HG03066 (cell line): ENCODE data around the gene NSG1.

Source experiments
- ATAC-seq: cut with Tn5 transposase; IDR thresholded peaks from one replicate; pipeline ENCODE4 v1.9.1; 2021; ENCODE audit warnings: low read depth; ENCODE audit not compliant: unreplicated experiment

The NSG1 gene

GRCh38 chr4:4368809-4369580, 17.9 kb upstream of the NSG1 start:
- ATAC-seq: no peak

GRCh38 chr4:4374388-4375098, 12.4 kb upstream of the NSG1 start:
- ATAC-seq: no peak

- ATAC-seq: no peak
Observed at GRCh38 chr4:4376074-4376473, 10.8 kb upstream of the NSG1 start.

- no peak for ATAC-seq
Observed at GRCh38 chr4:4377191-4377590, 9.7 kb upstream of the NSG1 start.

- no peak for ATAC-seq
Observed at GRCh38 chr4:4377732-4378460, 9.0 kb upstream of the NSG1 start.

- no peak for ATAC-seq
Observed at GRCh38 chr4:4379540-4380087, 7.3 kb upstream of the NSG1 start.

GRCh38 chr4:4383085-4383484, 3.8 kb upstream of the NSG1 start:
- ATAC-seq: no peak

GRCh38 chr4:4384837-4385236, 2.1 kb upstream of the NSG1 start:
- ATAC-seq: no peak

GRCh38 chr4:4385729-4386295, 1.1 kb upstream of the NSG1 start:
- ATAC-seq: no peak

GRCh38 chr4:4386296-4386735, 586 bp upstream of the NSG1 start:
- no peak for ATAC-seq

- no peak for ATAC-seq
Observed at GRCh38 chr4:4387531-4388310, 819 bp downstream of the NSG1 start.

- ATAC-seq: no peak
Observed at GRCh38 chr4:4388311-4388790, 1.4 kb downstream of the NSG1 start.

- no peak for ATAC-seq
Observed at GRCh38 chr4:4388836-4389575, 2.1 kb downstream of the NSG1 start.

GRCh38 chr4:4390046-4390445, 3.1 kb downstream of the NSG1 start:
- no peak for ATAC-seq

GRCh38 chr4:4390515-4391240, 3.8 kb downstream of the NSG1 start:
- no peak for ATAC-seq

- no peak for ATAC-seq
Observed at GRCh38 chr4:4391866-4392265, 5.0 kb downstream of the NSG1 start.

- ATAC-seq: no peak
Observed at GRCh38 chr4:4392501-4393183, 5.7 kb downstream of the NSG1 start.

- ATAC-seq: no peak
Observed at GRCh38 chr4:4394644-4395043, 7.7 kb downstream of the NSG1 start.
